Upper lobe of left lung (tissue), 4 donors: ENCODE data around the gene TBC1D1.

ENCODE experiments used
- CTCF ChIP-seq, 6 experiments: fragments of 450-650 bp in 4 of 6; fragments of 200-600 bp in 2 of 6; sonication (generic) in 2 of 6; IDR thresholded peaks; one replicate each; pipeline ENCODE4 v1.5.1; 2016 to 2019; ENCODE audit warnings: antibody characterized with exemption in 6 of 6
- EP300 ChIP-seq, 4 donors: sonication (generic); formaldehyde crosslinking; IDR thresholded peaks; one replicate each; pipeline ENCODE4 v1.5.1; 2017; ENCODE audit warnings: antibody characterized with exemption in 4 of 4, control low read depth in 2 of 4
- POLR2A ChIP-seq, 4 donors: fragments of 450-650 bp; IDR thresholded peaks; one replicate each; pipeline ENCODE4 v1.5.1; 2016 to 2017; ENCODE audit warnings: antibody characterized with exemption in 4 of 4, mild to moderate bottlenecking in 2 of 4
- POLR2AphosphoS5 ChIP-seq, 2 donors: sonication (generic); formaldehyde crosslinking; IDR thresholded peaks; one replicate each; pipeline ENCODE4 v1.5.1; 2017; ENCODE audit warnings: antibody characterized with exemption in 2 of 2

- TF ChIP-seq POLR2A (IDR thresholded peaks at IDR 0.05) (no peak), POLR2AphosphoS5 (IDR thresholded peaks at IDR 0.05) (no peak), CTCF (IDR thresholded peaks at IDR 0.05) (no peak), EP300 (IDR thresholded peaks at IDR 0.05) (no peak)
These were observed 189.4 kb downstream of the TBC1D1 start for GRCh38 chr4:38080061-38080974.
